D341Med (cell line): Measurements from ENCODE around the gene MAMDC2.
"Not testable (repeated sequence)": the region's sequence is repeated elsewhere in the genome, so short reads cannot be mapped to it uniquely, and the experiment has no call there.

ENCODE experiments used
- DNase-seq: peaks from one replicate; pipeline ENCODE4 v3.0.0; 2012; ENCODE audit warnings: low spot score

MAMDC2 gene

GRCh38 chr9:70036641-70037040 lies 7.0 kb upstream of the MAMDC2 start:
- no peak for DNase-seq

GRCh38 chr9:70038171-70038621 lies 5.5 kb upstream of the MAMDC2 start:
- not testable (repeated sequence) for DNase-seq

GRCh38 chr9:70040376-70040903 lies 3.2 kb upstream of the MAMDC2 start:
- DNase-seq, result peak; percentile 70

GRCh38 chr9:70042461-70043215 lies 1.0 kb upstream of the MAMDC2 start:
- DNase-seq, result no peak

- no peak for DNase-seq
These were observed 363 bp upstream of the MAMDC2 start for GRCh38 chr9:70043285-70043684.

- no peak for DNase-seq
These were observed 1.1 kb downstream of the MAMDC2 start for GRCh38 chr9:70044490-70045307.

- DNase-seq, result no peak
These were observed 1.8 kb downstream of the MAMDC2 start for GRCh38 chr9:70045452-70045851.

GRCh38 chr9:70046274-70047070 lies 2.8 kb downstream of the MAMDC2 start:
- no peak for DNase-seq

GRCh38 chr9:70049236-70049635 lies 5.6 kb downstream of the MAMDC2 start:
- peak; percentile 50 for DNase-seq

GRCh38 chr9:70049672-70050271 lies 6.1 kb downstream of the MAMDC2 start:
- DNase-seq, result no peak

GRCh38 chr9:70052768-70053167 lies 9.1 kb downstream of the MAMDC2 start:
- no peak for DNase-seq

GRCh38 chr9:70053864-70054263 lies 10.2 kb downstream of the MAMDC2 start:
- DNase-seq, result peak; percentile 39

- no peak for DNase-seq
These were observed 10.9 kb downstream of the MAMDC2 start for GRCh38 chr9:70054521-70054920.

- DNase-seq, result no peak
These were observed 12.0 kb downstream of the MAMDC2 start for GRCh38 chr9:70055406-70056210.

- no peak for DNase-seq
These were observed 12.7 kb downstream of the MAMDC2 start for GRCh38 chr9:70056211-70056944.

- no peak for DNase-seq
These were observed 15.0 kb downstream of the MAMDC2 start for GRCh38 chr9:70058569-70059116.

- no peak for DNase-seq
These were observed 16.7 kb downstream of the MAMDC2 start for GRCh38 chr9:70060148-70060882.

GRCh38 chr9:70060883-70061507 lies 17.3 kb downstream of the MAMDC2 start:
- DNase-seq, result no peak

- DNase-seq, result no peak
These were observed 18.1 kb downstream of the MAMDC2 start for GRCh38 chr9:70061776-70062175.
